Common myeloid progenitor, CD34-positive (primary cell): Measurements from ENCODE around the gene NTM.

Experiments
- CTCF ChIA-PET: fragments of 350-600 bp; sonication (Branson Sonifier 250); formaldehyde crosslinking; loops from one replicate; lab custom pipeline; 2021; ENCODE audit warnings: antibody characterized with exemption; lab: Charles Lee
- POLR2A ChIA-PET: fragments of 350-600 bp; sonication (Branson Sonifier 250); formaldehyde crosslinking; loops from one replicate; lab custom pipeline; 2021; ENCODE audit warnings: antibody characterized with exemption; lab: Charles Lee
- DNase-seq, 3 donors: peaks; one replicate each; pipeline versions ENCODE4 v3.0.0 to v3.0.0-alpha.2; 2013
- H3K27ac ChIP-seq, 2 experiments: 1 replicate in 1 of 2; 2 replicates in 1 of 2; pipeline ENCODE4 v1.7.0; 2013; ENCODE audit warnings: inconsistent platforms in 2 of 2, low read length in 2 of 2, mild to moderate bottlenecking in 2 of 2, low read depth in 1 of 2, moderate library complexity in 1 of 2; ENCODE audit not compliant: severe bottlenecking in 2 of 2, insufficient read depth in 1 of 2, poor library complexity in 1 of 2
- H3K27me3 ChIP-seq, 5 experiments: replicated peaks in 2 of 5; 1 replicate in 3 of 5; 2 replicates in 2 of 5; pipeline versions ENCODE4 v1.6.1 to v1.7.0; 2013; ENCODE audit warnings: low read length in 4 of 5, mild to moderate bottlenecking in 2 of 5, moderate library complexity in 2 of 5, inconsistent platforms in 1 of 5; ENCODE audit not compliant: insufficient read depth in 5 of 5, control insufficient read depth in 4 of 5
- H3K36me3 ChIP-seq, 4 experiments: 1 replicate in 2 of 4; 2 replicates in 2 of 4; pipeline versions ENCODE4 v1.6.1 to v1.7.0; 2013; ENCODE audit warnings: low read length in 3 of 4, control low read depth in 1 of 4, mild to moderate bottlenecking in 1 of 4; ENCODE audit not compliant: control insufficient read depth in 4 of 4, insufficient read depth in 4 of 4
- H3K4me1 ChIP-seq, 4 experiments: 1 replicate in 3 of 4; 2 replicates in 1 of 4; pipeline versions ENCODE4 v1.6.1 to v1.7.1; 2013; ENCODE audit warnings: low read length in 3 of 4, mild to moderate bottlenecking in 3 of 4, control low read depth in 1 of 4, inconsistent platforms in 1 of 4, moderate library complexity in 1 of 4; ENCODE audit not compliant: control insufficient read depth in 4 of 4, insufficient read depth in 4 of 4; ENCODE audit errors: control extremely low read depth in 1 of 4
- H3K4me3 ChIP-seq, 7 experiments: 1 replicate in 4 of 7; 2 replicates in 3 of 7; pipeline versions ENCODE4 v1.5.1 to v1.7.0; 2013; ENCODE audit warnings: mild to moderate bottlenecking in 7 of 7, low read length in 6 of 7, moderate library complexity in 6 of 7, inconsistent platforms in 2 of 7, low read depth in 2 of 7, control low read depth in 1 of 7; ENCODE audit not compliant: insufficient read depth in 4 of 7, control insufficient read depth in 1 of 7; ENCODE audit errors: extremely low read depth in 1 of 7
- H3K9me3 ChIP-seq, 5 experiments: 1 replicate in 4 of 5; 2 replicates in 1 of 5; pipeline versions ENCODE4 v1.6.1 to v1.7.1; 2013; ENCODE audit warnings: low read length in 4 of 5, mild to moderate bottlenecking in 2 of 5, inconsistent platforms in 1 of 5, low read depth in 1 of 5, moderate library complexity in 1 of 5; ENCODE audit not compliant: control insufficient read depth in 4 of 5, insufficient read depth in 2 of 5; ENCODE audit errors: control extremely low read depth in 1 of 5
- WGBS: methylation state at CpG from one replicate; pipeline ENCODE4 v1.1.5; 2013; ENCODE audit not compliant: insufficient coverage; 5-methylcytosine and 5-hydroxymethylcytosine counted together

Gene NTM

DNA sequence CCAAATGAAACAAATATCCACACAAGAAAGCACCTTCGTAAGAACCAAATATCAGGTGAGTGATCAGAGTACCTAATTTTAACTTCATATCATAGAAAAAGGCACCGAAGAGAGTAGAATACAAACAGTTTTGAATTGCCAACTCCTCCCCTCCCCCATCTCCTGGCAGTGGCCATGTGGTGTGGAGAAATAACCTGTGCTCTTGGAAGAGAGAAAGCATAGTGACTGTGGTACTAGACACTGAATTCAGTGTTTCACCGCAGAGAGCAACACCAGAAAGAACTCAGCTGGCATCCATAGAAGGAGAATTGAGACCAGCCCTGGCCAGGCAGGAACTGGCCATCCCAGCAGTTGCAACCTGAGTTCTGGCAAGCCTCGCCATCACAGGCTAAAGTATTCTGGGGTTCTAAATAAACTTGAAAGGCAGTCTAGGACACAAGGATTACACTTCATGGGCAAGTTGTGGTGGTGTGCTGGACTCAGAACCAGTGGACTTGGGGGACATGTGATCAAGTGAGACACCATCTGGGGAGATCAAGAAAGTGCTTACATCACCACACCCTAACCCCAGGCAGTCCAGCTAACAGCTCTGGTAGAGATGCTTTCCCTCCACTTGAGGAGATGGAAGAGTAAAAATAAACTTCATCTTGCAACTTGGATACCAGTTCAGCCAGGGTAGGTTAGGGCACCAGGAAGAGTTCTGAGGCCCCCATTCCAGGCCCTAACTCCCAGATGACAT, 1003.2 kb downstream of the NTM start:
- ChIA-PET CTCF (no interaction called here), POLR2A (no interaction called here)
- Histone ChIP-seq H3K27ac (no peak overlapping the region), H3K9me3 (peaks cover 0 to 3% (median 0%) of the 10 kb centered on the region in 5 experiments), H3K27me3 (no peaks in the 10 kb centered on the region), H3K36me3 (no peaks in the 10 kb centered on the region), H3K4me1 (no peaks in the 10 kb centered on the region), H3K4me3 (no peak overlapping the region)
- no peak for DNase-seq
- 100% methylated on average over 2 of the region's 4 CpGs for WGBS

DNA sequence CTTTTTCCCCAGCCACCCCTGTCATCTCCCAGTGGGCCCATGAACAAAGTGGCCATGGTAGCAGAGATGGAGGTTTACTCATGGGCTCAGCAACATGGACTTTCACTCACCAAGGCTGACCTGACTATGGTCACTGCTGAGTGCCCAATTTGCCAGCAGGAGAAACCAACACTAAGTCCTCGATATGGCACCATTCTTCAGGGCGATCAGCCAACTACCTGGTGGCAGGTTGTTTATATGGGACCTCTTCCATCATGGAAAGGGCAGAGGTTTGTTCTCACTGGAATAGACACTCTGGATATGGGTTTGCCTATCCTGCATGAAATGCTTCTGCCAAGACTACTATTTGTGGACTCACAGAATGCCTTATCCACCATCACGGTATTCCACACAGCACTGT, 1009.1 kb downstream of the NTM start:
- H3K4me3 ChIP-seq = no peak overlapping the region
- no peaks in the 10 kb centered on the region for H3K4me1 ChIP-seq
- H3K27ac ChIP-seq = no peak overlapping the region
- no peaks in the 10 kb centered on the region for H3K27me3 ChIP-seq
- H3K36me3 ChIP-seq = no peaks in the 10 kb centered on the region
- DNase-seq = no peak
- 100% methylated on average over 1 of the region's 3 CpGs for WGBS
- peaks cover 0 to 3% (median 0%) of the 10 kb centered on the region in 5 experiments for H3K9me3 ChIP-seq
- CTCF ChIA-PET = no interaction called here
- POLR2A ChIA-PET = no interaction called here
